Kidney capillary endothelial cell (primary cell): ENCODE results near the gene USP30.
"Not testable (repeated sequence)": the region's sequence is repeated elsewhere in the genome, so short reads cannot be mapped to it uniquely, and the experiment has no call there.

Source experiments
- DNase-seq: peaks from one replicate; pipeline ENCODE4 v3.0.0-alpha.2; 2018; ENCODE audit warnings: low spot score

The USP30 gene

DNA sequence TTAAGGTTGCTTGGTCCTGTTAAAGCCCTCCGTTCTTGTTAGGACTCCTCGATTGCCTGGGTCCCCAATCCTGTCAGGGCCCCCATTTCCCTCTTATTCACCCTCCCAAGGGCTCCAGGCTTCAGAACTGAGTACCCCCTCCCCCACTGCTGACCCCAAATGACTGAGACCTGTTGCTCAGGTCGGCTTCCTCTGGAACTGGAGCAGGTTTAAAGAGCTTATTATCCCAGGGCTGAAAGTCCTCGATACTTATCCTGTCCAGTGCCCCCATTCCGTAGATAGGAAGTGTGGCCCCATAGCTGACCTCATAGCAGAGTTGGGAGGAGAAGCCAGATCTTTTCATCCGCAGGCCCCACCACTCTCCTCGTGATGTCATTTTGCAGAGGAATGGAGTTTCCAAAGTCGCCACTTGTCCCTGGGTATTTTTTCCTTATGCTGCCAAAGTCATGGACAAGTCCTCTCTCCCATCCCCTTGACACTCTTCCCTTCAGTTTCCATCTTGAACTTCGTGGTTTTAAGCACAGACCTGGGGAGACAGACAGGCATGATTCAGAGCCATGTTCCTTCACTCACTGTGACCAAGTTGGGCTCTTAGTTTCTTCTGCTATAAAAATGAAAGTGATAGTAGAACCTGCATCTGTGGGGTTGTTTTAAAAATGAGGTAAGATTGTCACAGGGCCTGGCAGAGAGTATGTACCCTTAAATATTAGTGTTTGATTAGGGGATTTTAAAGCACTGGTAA is 1.2 kb downstream of the USP30 start:
- DNase-seq = peak; percentile 4

DNA sequence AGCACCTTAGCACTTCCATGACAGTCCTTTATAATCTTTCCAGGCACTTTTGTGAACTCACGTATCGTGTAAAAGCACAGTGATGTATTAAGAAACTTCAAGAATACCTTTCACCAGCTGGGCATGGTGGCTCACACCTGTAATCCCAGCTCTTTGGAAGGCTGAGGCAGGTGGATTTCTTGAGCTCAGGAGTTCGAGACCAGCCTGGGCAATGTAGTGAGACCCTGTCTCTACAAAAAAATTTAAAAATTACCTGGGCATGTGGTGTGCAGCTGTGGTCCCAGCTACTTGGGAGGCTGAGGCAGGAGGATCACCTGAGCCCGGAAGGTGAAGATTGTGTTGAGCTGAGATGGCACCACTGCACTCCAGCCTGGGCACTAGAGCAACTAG is 1.7 kb downstream of the USP30 start:
- not testable (repeated sequence) for DNase-seq

DNA sequence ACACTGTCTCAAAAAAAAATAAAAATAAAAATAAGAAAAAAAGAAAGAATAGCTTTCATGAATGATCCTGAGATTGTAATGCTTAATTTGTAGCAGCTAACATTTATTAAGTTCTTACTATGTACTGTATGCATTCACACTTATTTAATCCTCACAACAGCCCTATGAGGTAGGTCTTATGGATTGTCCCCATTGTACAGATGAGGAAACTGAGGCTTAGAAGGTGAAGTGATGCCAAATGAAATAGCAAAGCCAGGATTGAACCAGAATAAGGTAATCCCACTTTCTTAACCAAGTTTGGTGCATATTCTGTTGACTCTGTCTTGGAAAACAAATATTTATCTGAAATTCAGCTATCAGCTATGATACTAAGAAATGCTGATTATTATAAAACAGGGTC is 2.1 kb downstream of the USP30 start:
- no peak for DNase-seq

DNA sequence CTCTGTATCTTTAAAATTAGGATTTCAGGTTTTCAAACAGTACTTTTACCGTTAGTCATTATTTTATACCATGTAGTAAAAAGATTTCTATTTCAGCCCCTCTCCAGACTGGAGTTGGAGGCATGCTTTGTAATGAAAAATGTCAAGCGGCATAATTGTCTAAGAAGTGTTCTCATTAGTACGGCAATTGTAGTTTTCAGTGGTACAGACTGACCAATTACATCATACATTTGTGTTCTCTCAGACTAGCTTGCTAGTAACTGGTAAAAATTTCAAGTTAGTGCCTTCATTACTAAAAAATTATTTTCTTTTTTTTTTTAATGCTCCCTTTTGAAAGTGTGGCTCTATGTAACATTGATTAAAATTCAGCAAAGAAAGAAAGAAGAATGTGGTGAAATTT is 4.5 kb downstream of the USP30 start:
- no peak for DNase-seq

DNA sequence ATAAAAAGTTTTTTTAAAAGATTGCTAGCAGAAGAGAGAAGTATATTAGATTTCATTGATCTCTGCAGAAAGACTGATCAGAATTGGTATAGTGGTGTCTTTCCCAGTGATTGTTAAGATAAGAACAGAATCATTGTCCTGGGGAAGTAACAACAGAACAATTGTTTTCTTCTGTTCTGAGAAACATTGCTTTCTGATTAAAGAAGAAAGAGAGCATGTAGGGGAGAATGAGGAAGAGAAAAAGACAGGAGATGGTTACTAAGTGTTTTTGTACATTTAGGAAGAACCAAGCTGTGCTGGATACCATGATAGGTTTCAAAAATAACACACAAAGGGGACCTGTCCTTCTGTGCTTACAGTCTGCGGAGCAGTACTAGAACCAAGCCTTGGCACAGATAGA is 5.0 kb downstream of the USP30 start:
- no peak for DNase-seq

DNA sequence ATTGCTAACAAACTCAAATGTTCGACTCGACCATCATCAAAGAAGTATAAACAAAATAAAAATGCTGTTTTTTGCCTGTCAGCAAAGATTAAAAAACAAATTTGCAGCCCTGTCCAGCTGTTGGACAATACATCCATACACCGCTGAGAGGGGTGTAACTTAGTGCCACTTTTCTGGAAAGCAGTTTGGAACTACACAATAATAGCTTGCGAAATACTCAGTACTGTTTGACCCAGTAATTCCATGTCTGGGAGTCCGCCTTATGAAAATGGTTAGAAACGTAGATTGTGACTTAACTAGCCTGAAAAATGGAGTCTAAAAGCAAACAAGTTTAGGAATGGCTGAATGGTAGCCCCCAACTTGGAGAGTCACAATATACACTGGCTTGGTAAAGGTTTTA is 6.4 kb downstream of the USP30 start:
- no peak for DNase-seq

DNA sequence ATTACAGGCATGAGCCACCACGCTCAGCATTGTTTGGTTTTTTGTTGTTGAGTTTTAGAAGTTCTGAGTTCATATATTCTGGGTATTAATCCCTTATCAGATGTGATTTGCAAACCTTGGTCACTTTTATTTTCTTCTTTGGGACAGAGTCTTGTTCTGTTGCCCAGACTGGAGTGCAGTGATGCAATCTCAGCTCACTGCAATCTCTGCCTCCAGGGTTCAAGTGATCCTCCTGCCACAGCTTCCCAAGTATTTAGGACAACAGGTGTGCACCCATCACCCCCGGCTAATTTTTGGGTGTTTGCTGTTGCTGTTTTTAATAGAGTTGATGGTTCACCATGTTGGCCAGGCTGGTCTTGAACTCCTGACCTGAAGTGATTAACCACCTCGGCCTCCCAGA is 11.8 kb downstream of the USP30 start:
- no peak for DNase-seq

DNA sequence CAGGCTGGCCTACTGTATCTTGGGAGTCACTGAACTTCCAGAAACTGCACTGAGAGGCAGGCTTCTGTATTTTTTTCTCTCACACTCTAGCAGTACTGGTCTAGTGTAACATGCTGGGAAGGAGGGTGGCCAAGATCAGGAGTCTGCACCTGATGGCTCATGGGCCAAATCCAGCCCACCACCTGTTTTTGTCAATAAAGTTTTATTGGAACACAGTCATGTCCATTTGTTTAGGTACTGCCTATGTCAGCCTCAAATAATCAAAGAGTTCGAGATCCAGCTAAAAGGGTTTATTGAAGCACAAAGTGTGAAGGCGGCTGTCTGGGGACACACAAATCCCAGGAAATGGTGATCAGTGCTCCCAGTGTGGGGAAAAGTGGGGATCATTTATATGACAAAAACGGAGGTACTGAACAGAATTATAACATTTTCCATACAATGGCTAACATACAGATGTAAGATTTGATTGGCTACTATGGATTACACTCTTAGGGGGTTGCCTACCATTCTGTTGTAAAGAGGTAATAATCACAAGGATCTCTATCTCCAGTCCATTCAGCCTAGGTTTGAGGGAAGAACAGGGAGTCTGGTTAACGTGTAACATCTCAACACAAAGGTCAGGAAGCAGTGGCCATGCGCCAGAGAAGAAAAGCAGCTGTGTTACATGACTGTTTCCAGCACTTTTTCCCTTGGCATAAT is 12.9 kb downstream of the USP30 start:
- no peak for DNase-seq

DNA sequence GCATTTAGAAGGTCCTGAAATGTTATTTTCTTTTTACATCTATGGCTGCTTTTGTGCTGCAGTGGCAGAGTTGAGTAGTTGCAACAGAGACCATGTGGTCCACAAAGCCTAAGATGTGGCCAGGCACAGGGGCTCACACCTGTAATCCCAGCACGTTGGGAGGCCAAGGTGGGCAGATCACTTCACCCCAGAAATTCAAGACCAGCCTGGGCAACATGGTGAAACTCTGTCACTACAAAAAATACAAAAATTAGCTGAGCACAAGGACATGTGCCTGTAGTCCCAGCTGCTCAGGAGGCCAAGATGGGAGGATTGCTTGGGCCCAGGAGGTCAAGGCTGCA is 13.4 kb downstream of the USP30 start:
- no peak for DNase-seq

DNA sequence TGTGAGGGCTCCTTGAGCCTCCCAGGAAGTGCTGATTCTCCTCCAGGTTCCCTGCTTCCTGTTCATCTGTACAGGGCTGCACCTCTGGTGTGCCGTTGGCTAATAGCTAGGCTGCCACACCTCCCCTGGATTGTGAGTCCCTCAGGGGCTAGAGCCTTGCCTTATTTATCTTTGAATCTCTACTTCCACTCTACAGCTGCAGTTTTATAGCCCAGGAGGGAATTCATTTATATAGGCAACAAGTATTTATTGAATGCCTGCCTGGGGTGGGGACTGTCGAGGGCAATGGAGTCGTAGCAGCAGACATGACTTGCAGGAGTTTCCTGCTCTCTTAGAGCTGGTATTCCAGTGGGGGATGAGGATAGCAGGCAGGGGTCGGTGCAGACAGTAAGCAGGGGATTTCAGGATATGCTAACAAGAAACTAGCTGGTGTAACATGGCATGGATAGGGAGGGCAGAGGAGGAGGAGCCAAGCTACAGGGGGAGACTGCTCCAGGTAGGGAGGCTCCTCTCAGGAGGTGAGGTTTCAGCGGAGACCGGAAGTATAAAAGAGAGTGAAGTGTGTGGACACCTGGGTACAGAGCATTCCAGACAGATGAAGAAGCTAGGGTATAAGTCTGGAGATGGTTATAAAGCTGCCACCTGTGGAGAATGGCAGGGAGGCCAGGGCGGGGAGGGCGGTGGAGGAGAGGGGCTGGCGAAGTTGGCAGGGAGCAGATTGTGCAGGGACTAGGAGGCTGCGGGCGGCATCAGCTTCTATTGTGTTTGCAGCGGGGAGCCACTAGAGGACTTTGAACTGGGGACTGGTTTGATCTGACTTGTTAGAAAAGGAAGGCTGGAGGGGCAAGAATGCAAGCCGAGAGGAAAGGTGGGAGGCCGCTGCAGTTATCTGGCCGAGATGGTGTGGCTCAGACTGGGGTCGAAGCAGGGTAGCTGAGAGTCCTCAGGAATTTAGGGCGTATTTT is 17.2 kb downstream of the USP30 start:
- DNase-seq = no peak

DNA sequence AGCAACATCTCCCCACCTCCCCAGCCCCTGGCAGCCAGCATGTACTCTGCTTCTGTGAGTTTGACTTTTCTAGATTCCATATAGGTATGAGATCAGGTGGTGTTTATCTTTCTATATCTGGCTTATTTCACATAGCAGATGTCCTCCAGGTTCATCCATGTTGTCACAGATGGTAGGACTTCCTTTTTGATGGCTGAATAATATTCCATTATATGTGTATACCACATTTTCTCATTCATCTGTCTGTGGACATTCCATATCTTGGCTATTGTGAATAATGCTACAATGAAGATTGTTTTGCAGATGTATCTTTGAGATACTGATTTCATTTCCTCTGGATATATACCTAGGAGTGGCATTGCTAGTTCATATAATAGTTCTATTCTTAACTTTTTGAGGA is 22.5 kb downstream of the USP30 start:
- no peak for DNase-seq

DNA sequence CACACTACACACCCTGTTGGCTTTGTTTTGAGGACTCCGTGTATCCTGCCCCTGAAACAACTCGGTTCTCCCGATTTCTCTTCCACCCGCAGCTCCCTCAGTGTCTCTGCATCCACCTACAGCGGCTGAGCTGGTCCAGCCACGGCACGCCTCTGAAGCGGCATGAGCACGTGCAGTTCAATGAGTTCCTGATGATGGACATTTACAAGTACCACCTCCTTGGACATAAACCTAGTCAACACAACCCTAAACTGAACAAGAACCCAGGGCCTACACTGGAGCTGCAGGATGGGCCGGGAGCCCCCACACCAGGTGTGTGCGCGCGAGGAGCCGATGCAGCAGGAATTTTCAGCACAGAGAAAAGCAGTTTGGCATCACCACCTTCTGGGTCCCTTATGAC is 30.4 kb downstream of the USP30 start:
- DNase-seq = no peak

DNA sequence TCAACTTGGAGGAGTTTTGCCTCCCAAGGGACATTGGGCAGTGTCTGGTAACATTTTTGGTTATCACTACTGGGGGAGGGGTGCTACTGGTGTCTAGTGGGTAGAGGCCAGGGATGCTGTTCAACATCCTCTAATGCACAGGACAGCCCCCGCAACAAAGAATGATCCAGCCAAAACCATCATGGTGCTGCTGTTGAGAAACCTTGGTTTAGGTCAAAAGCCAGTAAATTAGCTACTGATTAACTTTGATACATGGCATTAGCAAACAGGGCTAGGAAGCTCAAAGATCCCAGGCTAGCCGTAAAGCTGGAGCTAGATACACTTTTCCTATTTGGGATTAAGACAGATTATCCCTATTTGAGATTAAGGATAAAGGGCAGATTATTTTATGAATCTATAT is 32.0 kb downstream of the USP30 start:
- no peak for DNase-seq

DNA sequence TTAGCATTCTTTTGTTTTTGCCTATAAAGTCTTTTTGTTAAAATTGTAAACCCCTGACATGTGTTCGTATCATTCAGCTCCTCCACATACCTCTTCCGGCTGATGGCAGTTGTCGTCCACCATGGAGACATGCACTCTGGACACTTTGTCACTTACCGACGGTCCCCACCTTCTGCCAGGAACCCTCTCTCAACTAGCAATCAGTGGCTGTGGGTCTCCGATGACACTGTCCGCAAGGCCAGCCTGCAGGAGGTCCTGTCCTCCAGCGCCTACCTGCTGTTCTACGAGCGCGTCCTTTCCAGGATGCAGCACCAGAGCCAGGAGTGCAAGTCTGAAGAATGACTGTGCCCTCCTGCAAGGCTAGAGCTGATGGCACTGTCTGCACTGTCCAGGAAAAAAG is 33.2 kb downstream of the USP30 start:
- no peak for DNase-seq

DNA sequence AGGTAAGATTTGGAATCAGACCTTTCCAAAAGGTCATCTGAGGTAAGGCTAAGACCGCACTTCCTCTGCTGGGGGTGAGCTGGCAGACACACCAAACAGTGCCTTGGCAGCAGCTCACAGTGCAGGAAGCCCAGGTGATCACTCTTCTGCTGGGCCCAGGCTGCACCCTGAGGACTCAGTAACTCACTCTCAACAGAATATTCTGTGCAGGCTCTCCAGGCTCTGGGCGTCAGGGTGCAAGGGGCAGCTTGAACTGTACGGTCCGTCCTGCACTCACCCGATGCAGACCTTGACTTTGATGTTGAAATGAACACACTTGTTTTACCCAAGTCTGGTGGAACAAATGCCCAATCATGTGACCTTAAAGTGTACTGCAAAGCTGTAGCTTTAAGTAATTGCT is 34.9 kb downstream of the USP30 start:
- no peak for DNase-seq

DNA sequence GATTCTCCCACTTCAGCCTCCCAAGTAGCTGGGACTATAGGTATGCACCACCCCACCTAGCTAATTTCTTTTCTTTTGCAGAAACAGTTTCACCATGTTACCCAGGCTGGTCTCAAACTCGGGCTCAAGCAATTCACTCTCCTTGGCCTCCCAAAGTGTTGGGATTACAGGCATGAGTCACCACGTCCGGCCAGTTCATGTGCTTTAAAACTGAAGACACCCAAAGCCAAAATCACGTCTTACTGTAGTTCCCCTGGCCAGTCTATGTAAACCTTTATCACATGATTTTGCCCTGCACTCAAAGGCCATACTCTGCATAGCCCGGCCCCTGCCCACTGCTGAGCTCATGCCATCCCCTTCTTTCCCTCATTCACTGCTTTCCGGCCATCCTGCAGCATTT is 36.4 kb downstream of the USP30 start:
- no peak for DNase-seq

DNA sequence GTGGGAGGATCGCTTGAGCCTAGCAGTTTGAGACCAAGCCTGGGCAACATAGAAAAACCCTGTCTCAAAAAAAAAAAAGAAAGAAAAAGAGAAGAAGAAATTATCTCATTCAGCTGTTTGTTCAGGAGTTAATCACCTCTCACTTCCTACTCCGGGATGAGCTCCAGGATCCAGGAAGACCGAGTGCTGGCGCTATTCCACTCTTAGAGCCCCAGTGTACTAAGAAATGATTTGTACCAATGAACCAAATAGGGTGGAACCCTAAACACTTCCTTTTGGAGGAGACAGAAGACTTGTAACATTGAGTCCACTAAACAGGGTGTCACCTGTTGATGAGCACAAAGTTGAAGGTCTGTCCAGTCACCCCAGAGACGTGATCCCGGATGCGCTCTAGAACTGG is 37.3 kb downstream of the USP30 start:
- no peak for DNase-seq

DNA sequence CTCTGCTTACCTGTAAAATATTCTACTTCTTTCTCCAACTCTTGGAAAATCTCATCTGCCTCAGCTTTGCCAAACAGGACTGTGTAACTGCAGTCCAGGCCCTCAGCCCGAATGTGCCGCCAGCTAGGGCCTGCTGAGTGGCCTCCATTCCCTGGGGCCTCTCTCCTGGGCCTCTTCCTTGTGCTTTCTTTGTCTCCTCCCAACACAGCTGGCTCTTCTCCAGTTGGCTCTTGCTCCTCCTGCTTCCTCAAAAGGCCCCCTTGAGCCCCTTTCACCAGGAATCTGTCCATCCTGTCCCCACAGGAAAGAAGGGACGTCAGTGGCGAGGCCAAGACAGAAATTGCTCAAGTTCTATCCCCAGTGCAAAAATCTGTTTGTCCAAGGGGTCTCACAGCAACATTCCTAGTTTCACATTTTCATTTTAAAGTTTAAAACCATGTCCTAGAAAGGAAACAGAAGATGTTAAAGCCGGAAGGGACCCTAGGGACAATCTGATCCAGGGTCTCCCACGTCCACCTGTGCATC is 40.2 kb downstream of the USP30 start:
- no peak for DNase-seq

DNA sequence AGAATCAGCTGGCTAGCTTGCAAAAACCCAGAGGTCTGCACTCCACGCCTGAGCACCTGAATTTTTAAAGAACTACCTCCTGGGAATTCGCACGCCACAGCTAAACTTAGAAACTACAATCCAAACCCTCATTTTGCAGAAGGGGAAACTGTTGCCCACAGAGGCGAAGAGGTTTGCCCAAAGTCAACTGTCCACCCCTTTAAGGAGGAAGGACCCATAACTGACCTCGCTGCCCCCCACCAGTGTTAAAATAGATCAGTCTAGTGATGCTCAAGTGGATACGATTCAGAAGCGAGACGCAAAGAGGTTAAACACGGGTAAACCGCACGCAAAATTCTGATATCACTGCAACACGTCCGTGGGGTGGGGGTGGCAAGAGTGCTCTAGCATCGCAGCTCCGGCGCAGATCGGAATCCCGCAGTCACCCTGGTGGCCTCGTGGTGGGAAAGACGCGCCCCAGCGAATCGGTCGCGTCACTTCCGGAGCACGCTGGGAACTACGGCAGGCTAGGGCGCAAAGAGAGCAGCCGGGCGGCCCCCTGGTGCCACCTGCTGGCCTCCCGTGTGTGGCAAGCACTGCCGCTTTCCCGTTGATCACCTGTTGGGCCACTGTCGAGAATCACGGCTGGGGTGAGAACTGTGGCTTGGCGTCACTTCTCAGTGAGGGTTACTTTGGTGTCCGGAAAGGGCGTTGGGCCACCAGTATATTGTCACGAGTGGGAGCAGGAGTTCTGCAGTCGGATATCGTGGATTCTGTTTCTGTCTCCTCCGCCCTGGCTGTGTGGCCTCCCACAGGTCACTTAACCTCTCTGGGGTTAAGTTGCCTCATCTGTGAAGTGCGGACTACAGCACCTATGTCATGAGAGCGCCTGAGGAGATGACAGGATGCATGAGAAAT is 40.9 kb downstream of the USP30 start, which contains the start of gene ALKBH2:
Gene ALKBH2, minus strand, starts transcription at position 451 of the 897 bp plus-strand sequence. CDS start 686 bp downstream, outside the sequence.
- DNase-seq = peak; percentile 90

DNA sequence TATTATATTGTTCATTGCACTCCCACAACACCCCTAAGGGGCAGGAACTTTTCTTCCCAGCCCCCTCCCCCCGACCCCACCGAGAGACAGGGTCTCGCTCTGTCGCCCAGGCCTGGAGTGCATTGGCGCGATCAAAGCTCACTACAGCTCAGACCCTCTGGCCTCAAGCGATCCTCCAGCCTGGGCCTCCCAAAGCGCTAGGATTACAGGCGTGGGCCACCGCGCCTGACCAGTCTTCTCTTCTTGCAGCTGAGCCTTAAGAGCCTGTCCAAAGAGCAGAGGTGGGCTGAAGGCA is 44.7 kb downstream of the USP30 start:
- no peak for DNase-seq

DNA sequence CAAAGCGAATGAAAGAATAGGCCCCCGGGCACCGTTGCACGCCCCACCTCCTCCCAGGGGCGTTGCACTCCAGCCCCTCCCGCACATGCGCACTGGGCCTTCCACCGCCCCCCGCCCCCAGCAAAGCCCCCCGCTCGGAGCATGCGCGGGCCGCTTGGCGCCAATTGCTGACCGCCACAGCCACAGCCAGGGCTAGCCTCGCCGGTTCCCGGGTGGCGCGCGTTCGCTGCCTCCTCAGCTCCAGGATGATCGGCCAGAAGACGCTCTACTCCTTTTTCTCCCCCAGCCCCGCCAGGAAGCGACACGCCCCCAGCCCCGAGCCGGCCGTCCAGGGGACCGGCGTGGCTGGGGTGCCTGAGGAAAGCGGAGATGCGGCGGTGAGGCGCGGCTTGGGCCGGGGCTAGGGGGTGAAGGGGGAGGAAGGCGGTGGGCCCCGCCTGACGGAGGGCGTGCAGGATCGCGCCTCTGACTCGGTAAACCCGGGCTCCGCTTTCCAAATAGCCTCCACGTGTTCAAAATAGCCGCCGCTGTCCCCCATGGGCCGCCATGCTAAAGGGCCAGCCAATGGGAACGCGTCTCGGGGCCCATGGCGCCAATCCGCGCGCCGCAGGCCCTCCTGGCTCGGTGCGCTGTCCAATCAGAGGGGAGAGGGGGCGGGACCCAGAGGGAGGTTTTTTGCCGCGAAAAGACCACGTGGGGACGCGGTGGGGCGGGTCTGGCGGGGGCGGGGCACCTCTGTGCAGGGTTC is 45.2 kb downstream of the USP30 start, which contains the start of gene UNG:
Gene UNG, plus strand, starts transcription at position 163 of the 748 bp plus-strand sequence. Its CDS starts 83 bp downstream, at position 246.
- DNase-seq = peak; percentile 94
